HEK293 (cell line): ENCODE measurements around the gene NME3.

Experiments used
- CTCF ChIA-PET: fragments of 350-600 bp; formaldehyde crosslinking; extraction: SDS; loops from one replicate; lab custom pipeline; 2021; ENCODE audit warnings: antibody characterized with exemption; lab: Yijun Ruan, JAX
- POLR2A ChIA-PET: fragments of 300-600 bp; formaldehyde crosslinking; extraction: SDS; loops from one replicate; lab custom pipeline; 2020; ENCODE audit warnings: antibody characterized with exemption, inconsistent platforms; lab: Yijun Ruan, JAX
- H3K27ac ChIP-seq: fragments of 200-500 bp; sonication (Bioruptor generic); 2 replicates; pipeline ENCODE4 v1.5.1; 2014; ENCODE audit warnings: low read depth, low read length, control low read depth, inconsistent platforms; ENCODE audit errors: extremely low read depth
- H3K36me3 ChIP-seq, 2 experiments: fragments of 200-500 bp in 1 of 2; sonication (Bioruptor generic) in 1 of 2; 1 replicate in 1 of 2; 2 replicates in 1 of 2; pipeline ENCODE4 v1.5.1; 2014 to 2017; ENCODE audit warnings: inconsistent platforms in 2 of 2, low read length in 2 of 2; ENCODE audit not compliant: control insufficient read depth in 2 of 2, insufficient read depth in 1 of 2
- H3K4me1 ChIP-seq: fragments of 200-500 bp; sonication (Bioruptor generic); 2 replicates; pipeline ENCODE4 v1.5.1; 2014; ENCODE audit warnings: mild to moderate bottlenecking, low read length, inconsistent platforms; ENCODE audit not compliant: control insufficient read depth, insufficient read depth
- H3K4me3 ChIP-seq: 2 replicates; pipeline ENCODE4 v1.5.1; 2011; ENCODE audit warnings: low read depth, mild to moderate bottlenecking, control low read depth, low read length, moderate library complexity
- H3K9me3 ChIP-seq: fragments of 200-500 bp; sonication (Bioruptor generic); 2 replicates; pipeline ENCODE4 v1.5.1; 2014; ENCODE audit warnings: low read depth, low read length, inconsistent platforms; ENCODE audit not compliant: control insufficient read depth, insufficient read depth
- BCL6B ChIP-seq: fragments of 450-650 bp; formaldehyde crosslinking; IDR thresholded peaks from 2 replicates; pipeline ENCODE4 v1.5.1; 2017; ENCODE audit warnings: missing biosample characterization, missing genetic modification characterization
- GFI1B ChIP-seq: fragments of 450-650 bp; formaldehyde crosslinking; IDR thresholded peaks from 2 replicates; pipeline ENCODE4 v1.5.1; 2016; ENCODE audit warnings: missing biosample characterization, missing genetic modification characterization
- HIC1 ChIP-seq: fragments of 450-650 bp; formaldehyde crosslinking; IDR thresholded peaks from 2 replicates; pipeline ENCODE4 v1.5.1; 2016; ENCODE audit warnings: missing biosample characterization, missing genetic modification characterization
- KLF1 ChIP-seq: fragments of 450-650 bp; formaldehyde crosslinking; IDR thresholded peaks from 2 replicates; pipeline ENCODE4 v1.5.1; 2016; ENCODE audit warnings: missing biosample characterization, missing genetic modification characterization
- PRDM6 ChIP-seq: fragments of 450-650 bp; formaldehyde crosslinking; IDR thresholded peaks from 2 replicates; pipeline ENCODE4 v1.5.1; 2017; ENCODE audit warnings: missing biosample characterization, missing genetic modification characterization
- SP2 ChIP-seq: fragments of 450-650 bp; formaldehyde crosslinking; IDR thresholded peaks from 2 replicates; pipeline ENCODE4 v1.5.1; 2016; ENCODE audit warnings: missing biosample characterization, missing genetic modification characterization
- ZBTB17 ChIP-seq: fragments of 450-650 bp; formaldehyde crosslinking; IDR thresholded peaks from 2 replicates; pipeline ENCODE4 v1.5.1; 2016; ENCODE audit warnings: missing biosample characterization, missing genetic modification characterization
- ZBTB20 ChIP-seq: fragments of 450-650 bp; formaldehyde crosslinking; IDR thresholded peaks from 2 replicates; pipeline ENCODE4 v1.5.1; 2016; ENCODE audit warnings: missing biosample characterization, missing genetic modification characterization
- ZBTB8A ChIP-seq: fragments of 450-650 bp; formaldehyde crosslinking; IDR thresholded peaks from 2 replicates; pipeline ENCODE4 v1.5.1; 2016; ENCODE audit warnings: missing biosample characterization, missing genetic modification characterization
- ZNF175 ChIP-seq: fragments of 450-650 bp; formaldehyde crosslinking; IDR thresholded peaks from 2 replicates; pipeline ENCODE4 v1.5.1; 2016; ENCODE audit warnings: missing biosample characterization, missing genetic modification characterization
- ZNF488 ChIP-seq: fragments of 450-650 bp; formaldehyde crosslinking; IDR thresholded peaks from 2 replicates; pipeline ENCODE4 v1.5.1; 2016; ENCODE audit warnings: missing biosample characterization, missing genetic modification characterization
- ZNF600 ChIP-seq: fragments of 450-650 bp; formaldehyde crosslinking; IDR thresholded peaks from 2 replicates; pipeline ENCODE4 v1.5.1; 2016; ENCODE audit warnings: missing biosample characterization, missing genetic modification characterization
- ZNF654 ChIP-seq: fragments of 450-650 bp; formaldehyde crosslinking; IDR thresholded peaks from 2 replicates; pipeline ENCODE4 v1.5.1; 2016; ENCODE audit warnings: low read depth, missing biosample characterization, missing genetic modification characterization

Gene NME3

GRCh38 chr16:1786242-1787055, 15.1 kb upstream of the NME3 start:
- ChIA-PET POLR2A (no interaction called here), CTCF (no interaction called here)
- Histone ChIP-seq H3K27ac (no peak overlapping the region), H3K9me3 (no peaks in the 10 kb centered on the region), H3K4me3 (no peak overlapping the region), H3K36me3 (peaks cover 11 to 60% of the 10 kb centered on the region in 2 experiments; a peak in 2 of 3 replicates), H3K4me1 (0 out of 2 replicates have a peak, but pooled peaks cover 2% of the 10 kb centered on the region)
- peak; percentile 63; the same call in 1 of the 2 replicates for TF ChIP-seq HIC1 (tag by site-specific recombination)
- no peak for TF ChIP-seq BCL6B (tag by site-specific recombination)
- no peak for TF ChIP-seq ZBTB17 (tag by site-specific recombination)
- TF ChIP-seq ZBTB20 (tag by site-specific recombination) = no peak

GRCh38 chr16:1785846-1786170, 14.5 kb upstream of the NME3 start:
- CTCF ChIA-PET = no interaction called here

GRCh38 chr16:1784977-1785845, 13.9 kb upstream of the NME3 start:
- POLR2A ChIA-PET = no interaction called here

More at GRCh38 chr16:1785846-1786170, 14.5 kb upstream of the NME3 start:
- Histone ChIP-seq H3K9me3 (no peaks in the 10 kb centered on the region), H3K27ac (no peak overlapping the region), H3K4me1 (peaks cover 6% of the 10 kb centered on the region), H3K36me3 (peaks cover 12 to 58% of the 10 kb centered on the region in 2 experiments; a peak in 2 of 3 replicates), H3K4me3 (no peak overlapping the region)
- POLR2A ChIA-PET = no interaction called here
- no peak for TF ChIP-seq GFI1B (tag by site-specific recombination)
- TF ChIP-seq ZNF600 (tag by site-specific recombination) = peak; percentile 23; the same call in 1 of the 2 replicates
- TF ChIP-seq ZBTB8A (tag by site-specific recombination) = no peak
- TF ChIP-seq KLF1 (tag by site-specific recombination) = no peak
- TF ChIP-seq SP2 = no peak
- TF ChIP-seq ZNF654 = no peak
- no peak for TF ChIP-seq ZNF488 (tag by site-specific recombination)

More at GRCh38 chr16:1784977-1785845, 13.9 kb upstream of the NME3 start:
- CTCF ChIA-PET = interaction anchor here (0.6 kb wide), 1 partner anchor 11 kb away, joined by 3 read pairs; no protein-coding TSS in a partner anchor
- H3K36me3 ChIP-seq = peaks cover 15 to 61% of the 10 kb centered on the region in 2 experiments; a peak in 2 of 3 replicates
- no peak overlapping the region for H3K4me3 ChIP-seq
- H3K9me3 ChIP-seq = no peaks in the 10 kb centered on the region
- no peak overlapping the region for H3K27ac ChIP-seq
- no peak for TF ChIP-seq PRDM6 (tag by site-specific recombination)
- TF ChIP-seq ZNF175 (tag by site-specific recombination) = no peak
- TF ChIP-seq, all 188 proteins: peak for 0
- H3K4me1 ChIP-seq = peaks cover 6% of the 10 kb centered on the region
